SK-N-SH (cell line): ENCODE results near the gene NTNG1.

Experiments used
- CHD2 ChIP-seq: fragments of 150-350 bp; IDR thresholded peaks from 2 replicates; pipeline ENCODE4 v1.6.1; 2018; ENCODE audit warnings: low read length; ENCODE audit not compliant: partially characterized antibody
- EP300 ChIP-seq, 2 experiments: IDR thresholded peaks; 2 replicates each; pipeline versions ENCODE4 v1.4.0 to v1.6.1; 2012; ENCODE audit warnings: borderline replicate concordance in 1 of 2, low read depth in 1 of 2, low read length in 1 of 2
- EZH2phosphoT487 ChIP-seq: fragments of 200-600 bp; sonication (generic); IDR thresholded peaks from 2 replicates; pipeline ENCODE4 v1.6.1; 2017; ENCODE audit warnings: low read depth, mixed run types, mild to moderate bottlenecking, antibody characterized with exemption, moderate library complexity, borderline replicate concordance
- FOXJ3 ChIP-seq: sonication (generic); formaldehyde crosslinking; IDR thresholded peaks from 2 replicates; pipeline ENCODE4 v1.5.1; 2020; ENCODE audit warnings: mild to moderate bottlenecking, missing genetic modification reagents
- FOXM1 ChIP-seq: IDR thresholded peaks from 2 replicates; pipeline ENCODE4 v1.4.0; 2012; ENCODE audit warnings: low read depth, mild to moderate bottlenecking
- GABPA ChIP-seq: IDR thresholded peaks from 2 replicates; pipeline ENCODE4 v1.4.0; 2012; ENCODE audit warnings: low read depth, mild to moderate bottlenecking
- JUND ChIP-seq: IDR thresholded peaks from 2 replicates; pipeline ENCODE4 v1.4.0; 2012
- POLR2AphosphoS5 ChIP-seq: IDR thresholded peaks from 2 replicates; pipeline ENCODE4 v1.6.1; 2012; ENCODE audit warnings: low read depth, low read length
- RAD21 ChIP-seq: IDR thresholded peaks from 2 replicates; pipeline ENCODE4 v1.6.1; 2012; ENCODE audit warnings: mild to moderate bottlenecking, low read length
- SIN3A ChIP-seq: IDR thresholded peaks from 2 replicates; pipeline ENCODE4 v1.6.1; 2012; ENCODE audit warnings: low read depth, mild to moderate bottlenecking, low read length, moderate library complexity, borderline replicate concordance
- TAF1 ChIP-seq: IDR thresholded peaks from 2 replicates; pipeline ENCODE4 v1.6.1; 2012; ENCODE audit warnings: low read depth, mild to moderate bottlenecking, low read length, moderate library complexity, borderline replicate concordance
- TF ChIP-seq, protein P1 (sequence below): fragments of 200-600 bp; sonication (generic); IDR thresholded peaks from 2 replicates; pipeline ENCODE4 v1.6.1; 2017; ENCODE audit warnings: antibody characterized with exemption, mild to moderate bottlenecking, moderate library complexity
- TF ChIP-seq, protein P2 (sequence below): fragments of 150-350 bp; IDR thresholded peaks from 2 replicates; pipeline ENCODE4 v1.6.1; 2016; ENCODE audit warnings: mild to moderate bottlenecking, low read depth, low read length
- TF ChIP-seq, protein P3 (sequence below): IDR thresholded peaks from 2 replicates; pipeline ENCODE4 v1.4.0; 2012; ENCODE audit warnings: low read depth

DNA sequence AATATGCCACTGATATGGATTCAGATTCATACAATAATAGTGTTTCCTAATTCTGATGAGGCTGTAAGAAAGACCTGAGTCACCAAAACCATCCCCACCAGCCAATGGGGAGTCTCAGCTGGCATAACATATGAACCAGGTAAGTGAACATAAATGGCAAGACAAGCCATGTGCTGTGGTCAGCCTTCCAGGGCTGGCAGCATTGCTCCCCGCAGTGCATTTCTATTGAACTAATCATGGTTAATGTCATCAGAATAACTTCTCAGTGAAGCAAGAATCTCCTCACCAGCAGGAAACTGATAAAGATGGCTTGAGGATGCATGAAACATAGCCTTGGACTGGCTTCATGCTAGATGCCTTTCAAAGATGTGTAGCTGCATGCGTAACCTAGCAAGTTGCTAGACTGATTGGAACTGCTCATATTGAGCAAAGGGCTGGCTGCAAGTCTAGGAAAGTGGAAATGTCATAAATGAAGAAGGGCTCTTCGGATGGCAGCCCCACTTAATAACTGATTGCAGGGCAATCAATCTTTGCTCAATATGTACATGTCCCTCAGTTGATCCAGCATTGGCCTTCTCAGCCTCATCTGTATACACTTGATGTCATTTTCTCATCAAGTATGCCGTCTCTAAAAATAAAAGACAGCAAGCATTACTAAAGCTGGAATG, 88.0 kb downstream of the NTNG1 start:
- TF ChIP-seq, protein P1, sequence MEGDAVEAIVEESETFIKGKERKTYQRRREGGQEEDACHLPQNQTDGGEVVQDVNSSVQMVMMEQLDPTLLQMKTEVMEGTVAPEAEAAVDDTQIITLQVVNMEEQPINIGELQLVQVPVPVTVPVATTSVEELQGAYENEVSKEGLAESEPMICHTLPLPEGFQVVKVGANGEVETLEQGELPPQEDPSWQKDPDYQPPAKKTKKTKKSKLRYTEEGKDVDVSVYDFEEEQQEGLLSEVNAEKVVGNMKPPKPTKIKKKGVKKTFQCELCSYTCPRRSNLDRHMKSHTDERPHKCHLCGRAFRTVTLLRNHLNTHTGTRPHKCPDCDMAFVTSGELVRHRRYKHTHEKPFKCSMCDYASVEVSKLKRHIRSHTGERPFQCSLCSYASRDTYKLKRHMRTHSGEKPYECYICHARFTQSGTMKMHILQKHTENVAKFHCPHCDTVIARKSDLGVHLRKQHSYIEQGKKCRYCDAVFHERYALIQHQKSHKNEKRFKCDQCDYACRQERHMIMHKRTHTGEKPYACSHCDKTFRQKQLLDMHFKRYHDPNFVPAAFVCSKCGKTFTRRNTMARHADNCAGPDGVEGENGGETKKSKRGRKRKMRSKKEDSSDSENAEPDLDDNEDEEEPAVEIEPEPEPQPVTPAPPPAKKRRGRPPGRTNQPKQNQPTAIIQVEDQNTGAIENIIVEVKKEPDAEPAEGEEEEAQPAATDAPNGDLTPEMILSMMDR, result no peak
- TF ChIP-seq, protein P2, sequence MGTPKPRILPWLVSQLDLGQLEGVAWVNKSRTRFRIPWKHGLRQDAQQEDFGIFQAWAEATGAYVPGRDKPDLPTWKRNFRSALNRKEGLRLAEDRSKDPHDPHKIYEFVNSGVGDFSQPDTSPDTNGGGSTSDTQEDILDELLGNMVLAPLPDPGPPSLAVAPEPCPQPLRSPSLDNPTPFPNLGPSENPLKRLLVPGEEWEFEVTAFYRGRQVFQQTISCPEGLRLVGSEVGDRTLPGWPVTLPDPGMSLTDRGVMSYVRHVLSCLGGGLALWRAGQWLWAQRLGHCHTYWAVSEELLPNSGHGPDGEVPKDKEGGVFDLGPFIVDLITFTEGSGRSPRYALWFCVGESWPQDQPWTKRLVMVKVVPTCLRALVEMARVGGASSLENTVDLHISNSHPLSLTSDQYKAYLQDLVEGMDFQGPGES, result no peak
- TF ChIP-seq RAD21 (no peak), JUND (no peak), FOXJ3 (CRISPR knock-in tag) (no peak), EP300 (IDR thresholded peaks at IDR 0.05; ENCODE audit: borderline replicate concordance in 1 of 2, low read depth in 1 of 2, low read length in 1 of 2) (no peak), CHD2 (no peak), SIN3A (no peak), POLR2AphosphoS5 (no peak), FOXM1 (no peak), TAF1 (no peak), EZH2phosphoT487 (no peak), GABPA (no peak)
- TF ChIP-seq, protein P3, sequence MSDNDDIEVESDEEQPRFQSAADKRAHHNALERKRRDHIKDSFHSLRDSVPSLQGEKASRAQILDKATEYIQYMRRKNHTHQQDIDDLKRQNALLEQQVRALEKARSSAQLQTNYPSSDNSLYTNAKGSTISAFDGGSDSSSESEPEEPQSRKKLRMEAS, result no peak
